H1 (cell line): ENCODE measurements around the gene RPS26. TPM values are rescaled to one million over a fixed set of nuclear protein-coding genes. Genes with fewer than 3 reads are reported as not detected.

ENCODE experiments used
- CTCF ChIA-PET: fragments of 300-600 bp; sonication (Branson Sonifier 250); formaldehyde crosslinking; loops from one replicate; lab custom pipeline; 2021; ENCODE audit not compliant: partially characterized antibody; lab: Charles Lee
- POLR2A ChIA-PET: fragments of 300-600 bp; sonication (Branson Sonifier 250); formaldehyde crosslinking; loops from one replicate; lab custom pipeline; 2021; ENCODE audit warnings: inconsistent platforms; ENCODE audit not compliant: partially characterized antibody; lab: Charles Lee
- DNase-seq, 2 experiments: peaks; one replicate each; pipeline versions ENCODE4 v3.0.0 to v3.0.0-alpha.2; 2010 to 2022; ENCODE audit warnings: low spot score in 2 of 2, low read depth in 1 of 2, mixed read lengths in 1 of 2
- FAIRE-seq: peaks from 2 replicates; lab custom pipeline; 2011; peaks lifted over from hg19 to GRCh38; lab: Jason Lieb, UNC
- H2AFZ ChIP-seq: 2 replicates; pipeline ENCODE4 v1.8.1; 2012; ENCODE audit warnings: low read length, inconsistent platforms
- H2AK5ac ChIP-seq: 2 replicates; pipeline ENCODE4 v1.6.1; 2013; ENCODE audit warnings: low read depth, low read length
- H2BK120ac ChIP-seq: replicated peaks from 2 replicates; pipeline ENCODE3; 2013; ENCODE audit warnings: low read depth, low read length, inconsistent platforms
- H2BK12ac ChIP-seq: 2 replicates; pipeline ENCODE4 v1.6.1; 2013; ENCODE audit warnings: low read depth, low read length
- H2BK15ac ChIP-seq: 2 replicates; pipeline ENCODE4 v1.6.1; 2013; ENCODE audit warnings: low read length
- H2BK20ac ChIP-seq: 2 replicates; pipeline ENCODE4 v1.6.1; 2013; ENCODE audit warnings: low read length
- H2BK5ac ChIP-seq: 2 replicates; pipeline ENCODE4 v1.6.1; 2013; ENCODE audit warnings: low read depth, low read length
- H3K14ac ChIP-seq: 2 replicates; pipeline ENCODE4 v1.6.1; 2013; ENCODE audit warnings: inconsistent platforms; ENCODE audit not compliant: insufficient read length
- H3K18ac ChIP-seq: 2 replicates; pipeline ENCODE4 v1.6.1; 2013; ENCODE audit warnings: low read length; ENCODE audit errors: extremely low read depth
- H3K23ac ChIP-seq: 2 replicates; pipeline ENCODE4 v1.6.1; 2013; ENCODE audit warnings: inconsistent platforms; ENCODE audit not compliant: insufficient read length
- H3K23me2 ChIP-seq: 2 replicates; pipeline ENCODE4 v1.6.1; 2013; ENCODE audit warnings: low read depth, low read length
- H3K27ac ChIP-seq: 2 replicates; pipeline ENCODE4 v1.6.1; 2011; ENCODE audit warnings: low read depth, low read length, inconsistent platforms
- H3K27me3 ChIP-seq, 4 experiments: replicated peaks in 1 of 4; 1 replicate in 1 of 4; 2 replicates in 3 of 4; pipeline versions ENCODE4 v1.6.1 to v1.8.1; 2011 to 2013; ENCODE audit warnings: low read length in 3 of 4, mild to moderate bottlenecking in 3 of 4, inconsistent platforms in 2 of 4, mixed read lengths in 2 of 4, moderate library complexity in 1 of 4; ENCODE audit not compliant: control insufficient read depth in 3 of 4, insufficient read depth in 3 of 4; ENCODE audit errors: extremely low read depth in 1 of 4
- H3K36me3 ChIP-seq, 4 experiments: 2 replicates each; pipeline versions ENCODE4 v1.6.1 to v1.8.1; 2011 to 2013; ENCODE audit warnings: mild to moderate bottlenecking in 4 of 4, low read length in 3 of 4, moderate library complexity in 2 of 4, control low read depth in 1 of 4, inconsistent platforms in 1 of 4; ENCODE audit not compliant: insufficient read depth in 4 of 4, control insufficient read depth in 2 of 4
- H3K4ac ChIP-seq: replicated peaks from 2 replicates; pipeline ENCODE3; 2013; ENCODE audit warnings: low read length, low read depth, mixed read lengths, inconsistent platforms; ENCODE audit not compliant: insufficient read length
- H3K4me1 ChIP-seq, 4 experiments: replicated peaks in 1 of 4; 1 replicate in 1 of 4; 2 replicates in 3 of 4; pipeline versions ENCODE4 v1.6.1 to v1.8.1; 2011 to 2013; ENCODE audit warnings: low read length in 3 of 4, inconsistent platforms in 2 of 4, mixed read lengths in 1 of 4; ENCODE audit not compliant: insufficient read depth in 4 of 4, control insufficient read depth in 3 of 4
- H3K4me2 ChIP-seq, 2 experiments: 2 replicates each; pipeline versions ENCODE4 v1.6.1 to v1.8.1; 2011 to 2013; ENCODE audit warnings: low read depth in 2 of 2, low read length in 2 of 2, control low read depth in 1 of 2, inconsistent platforms in 1 of 2, mild to moderate bottlenecking in 1 of 2; ENCODE audit not compliant: insufficient read depth in 1 of 2
- H3K4me3 ChIP-seq, 4 experiments: fragments of 200-600, 300-600 bp in 1 of 4; sonication (generic), shearing (Covaris generic), sonication (Bioruptor Twin) in 1 of 4; 2 replicates each; pipeline versions ENCODE4 v1.5.1 to v1.8.1; 2011 to 2016; ENCODE audit warnings: low read length in 4 of 4, low read depth in 3 of 4, control low read depth in 2 of 4, inconsistent platforms in 2 of 4, mild to moderate bottlenecking in 2 of 4, mixed read lengths in 1 of 4, moderate library complexity in 1 of 4; ENCODE audit not compliant: insufficient read depth in 2 of 4; ENCODE audit errors: extremely low read depth in 1 of 4
- H3K56ac ChIP-seq: replicated peaks from 2 replicates; pipeline ENCODE3; 2013; ENCODE audit warnings: low read depth, mild to moderate bottlenecking, mixed read lengths, low read length, inconsistent platforms; ENCODE audit not compliant: insufficient read length
- H3K79me1 ChIP-seq: 2 replicates; pipeline ENCODE4 v1.6.1; 2013; ENCODE audit warnings: low read depth, low read length, control low read depth
- H3K79me2 ChIP-seq, 2 experiments: 2 replicates each; pipeline versions ENCODE4 v1.6.1 to v1.8.1; 2012 to 2013; ENCODE audit warnings: low read length in 2 of 2, mild to moderate bottlenecking in 2 of 2, inconsistent platforms in 1 of 2; ENCODE audit not compliant: insufficient read depth in 2 of 2, control insufficient read depth in 1 of 2
- H3K9ac ChIP-seq, 4 experiments: replicated peaks in 1 of 4; 1 replicate in 1 of 4; 2 replicates in 3 of 4; pipeline versions ENCODE4 v1.6.1 to v1.8.1; 2011 to 2013; ENCODE audit warnings: low read depth in 3 of 4, low read length in 3 of 4, control low read depth in 2 of 4, mild to moderate bottlenecking in 2 of 4, moderate library complexity in 2 of 4, inconsistent platforms in 1 of 4; ENCODE audit errors: extremely low read depth in 1 of 4
- H3K9me3 ChIP-seq, 2 experiments: 2 replicates each; pipeline versions ENCODE4 v1.6.1 to v1.8.1; 2012 to 2013; ENCODE audit warnings: mild to moderate bottlenecking in 2 of 2, moderate library complexity in 2 of 2, control low read depth in 1 of 2, inconsistent platforms in 1 of 2, low read depth in 1 of 2, low read length in 1 of 2, mixed read lengths in 1 of 2; ENCODE audit not compliant: insufficient read depth in 2 of 2
- H4K20me1 ChIP-seq, 2 experiments: replicated peaks in 1 of 2; 2 replicates each; pipeline versions ENCODE3 to v1.8.1; 2011 to 2013; ENCODE audit warnings: inconsistent platforms in 2 of 2, low read length in 2 of 2, mild to moderate bottlenecking in 1 of 2; ENCODE audit not compliant: insufficient read depth in 2 of 2, control insufficient read depth in 1 of 2
- H4K5ac ChIP-seq: 2 replicates; pipeline ENCODE4 v1.6.1; 2013; ENCODE audit warnings: low read length, low read depth, mixed read lengths, inconsistent platforms; ENCODE audit not compliant: insufficient read length
- H4K8ac ChIP-seq: 2 replicates; pipeline ENCODE4 v1.8.0; 2013; ENCODE audit warnings: mild to moderate bottlenecking, moderate library complexity, low read length, inconsistent platforms; ENCODE audit not compliant: insufficient read depth; ENCODE audit errors: extremely low read depth
- H4K91ac ChIP-seq: replicated peaks from 2 replicates; pipeline ENCODE3; 2013; ENCODE audit warnings: low read length, mixed read lengths, inconsistent platforms; ENCODE audit not compliant: insufficient read length
- ASH2L ChIP-seq: fragments of 200-600, 300-600 bp; sonication (generic); IDR thresholded peaks from one replicate; pipeline ENCODE4 v1.7.1; 2017; ENCODE audit warnings: low read length
- CHD1 ChIP-seq: IDR thresholded peaks from 2 replicates; pipeline ENCODE4 v1.6.1; 2012; ENCODE audit warnings: low read depth, low read length, improper control_type of control experiment
- POLR2AphosphoS5 ChIP-seq: IDR thresholded peaks from 2 replicates; pipeline ENCODE4 v1.6.1; 2011; ENCODE audit warnings: low read depth, low read length
- POU5F1 ChIP-seq: IDR thresholded peaks from 2 replicates; pipeline ENCODE4 v1.6.1; 2011; ENCODE audit warnings: low read depth, mild to moderate bottlenecking, low read length, moderate library complexity
- SIRT6 ChIP-seq: IDR thresholded peaks from one replicate; pipeline ENCODE4 v1.7.1; 2012; ENCODE audit warnings: low read length, inconsistent platforms
- SIX5 ChIP-seq: IDR thresholded peaks from 2 replicates; pipeline ENCODE4 v1.6.1; 2011; ENCODE audit warnings: mild to moderate bottlenecking, low read depth, low read length
- SP4 ChIP-seq: IDR thresholded peaks from 2 replicates; pipeline ENCODE4 v1.6.1; 2012; ENCODE audit warnings: low read length, inconsistent platforms
- TAF1 ChIP-seq: IDR thresholded peaks from 2 replicates; pipeline ENCODE4 v1.6.1; 2011; ENCODE audit warnings: mild to moderate bottlenecking, low read depth, low read length
- TAF7 ChIP-seq: optimal IDR thresholded peaks from 2 replicates; pipeline ENCODE3; 2011; ENCODE audit warnings: low read depth, mild to moderate bottlenecking, inconsistent platforms, low read length, moderate library complexity, borderline replicate concordance
- WGBS, 2 experiments: shearing (Covaris generic) in 1 of 2; methylation state at CpG; one replicate each; pipeline versions ENCODE4 v1.1.6 to v1.1.7; 2013 to 2015; ENCODE audit warnings: low lambda C conversion rate in 2 of 2, mixed read lengths in 2 of 2, inconsistent platforms in 1 of 2, low coverage in 1 of 2, missing lambda C conversion rate in 1 of 2; ENCODE audit not compliant: insufficient replicate concordance in 2 of 2, insufficient coverage in 1 of 2, insufficient read length in 1 of 2; ENCODE audit errors: extremely low coverage in 1 of 2, missing lambda C conversion rate in 1 of 2; 5-methylcytosine and 5-hydroxymethylcytosine counted together
- polyA plus RNA-seq, 7 experiments: library from polyadenylated mRNA; depleted of rRNA in 3 of 7; stranded (reverse) in 5 of 7; unstranded in 2 of 7; fragments of >200 nt in 5 of 7; fragments of 200-250 nt in 2 of 7; gene quantifications; 1 replicate in 5 of 7; 2 replicates in 1 of 7; 4 replicates in 1 of 7; pipeline versions ENCODE4 v1.2.1 to v1.2.3, GENCODE V29; 2011 to 2013; ENCODE audit warnings: missing spikeins in 2 of 7, mixed read lengths in 2 of 7
- total RNA-seq: library from RNA; stranded (reverse); fragmentation: NEBNext Ultra II Directional; extraction: Animal tissue kit (Norgen Biotek cat#: 25700); gene quantifications from 2 replicates; pipeline ENCODE4 v1.2.1, GENCODE V29; 2021
- TF ChIP-seq, protein P1 (sequence below): IDR thresholded peaks from 2 replicates; pipeline ENCODE4 v1.6.1; 2011; ENCODE audit warnings: low read depth, mild to moderate bottlenecking, low read length; ENCODE audit not compliant: insufficient read depth
- TF ChIP-seq, protein P2 (sequence below): IDR thresholded peaks from 2 replicates; pipeline ENCODE4 v1.6.1; 2011; ENCODE audit warnings: low read length, improper control_type of control experiment

Gene RPS26
- total and polyA plus RNA-seq, 2 of the 8 experiments (the other 6 are each of a cell fraction or from before 2014, with no cell fraction given), result 53.4 to 1,922 TPM

DNA sequence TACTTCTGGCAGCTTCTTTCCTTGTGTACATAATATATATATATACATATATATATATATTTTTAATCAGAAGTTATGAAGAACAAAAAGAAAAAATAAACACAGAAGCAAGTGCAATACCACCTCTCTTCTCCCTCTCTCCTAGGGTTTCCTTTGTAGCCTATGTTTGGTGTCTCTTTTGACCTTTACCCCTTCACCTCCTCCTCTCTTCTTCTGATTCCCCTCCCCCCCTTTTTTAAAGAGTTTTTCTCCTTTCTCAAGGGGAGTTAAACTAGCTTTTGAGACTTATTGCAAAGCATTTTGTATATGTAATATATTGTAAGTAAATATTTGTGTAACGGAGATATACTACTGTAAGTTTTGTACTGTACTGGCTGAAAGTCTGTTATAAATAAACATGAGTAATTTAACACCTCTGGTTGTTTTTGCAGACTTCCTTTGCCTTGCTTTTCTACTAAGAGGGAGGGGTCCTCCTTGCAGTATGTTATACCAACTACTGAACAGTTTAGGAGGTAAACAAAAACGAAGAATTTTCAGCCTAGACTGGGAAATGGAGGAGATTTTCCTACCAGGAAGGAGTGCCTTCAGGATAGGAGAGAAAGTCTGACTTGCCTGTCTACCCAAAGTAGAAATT, 3.6 kb upstream of the RPS26 start:
- no peak overlapping the region for H3K27ac ChIP-seq
- CTCF ChIA-PET, result interaction anchor here (0.6 to 5.1 kb wide), 4 partner anchors 8 to 1025 kb away, joined by 3 to 54 read pairs (median 4); partner anchors contain the start of gene SUOX
- no peak overlapping the region for H3K4me3 ChIP-seq

More for the DNA sequence above, 3.6 kb upstream of the RPS26 start:
- Histone ChIP-seq H3K36me3 (peaks cover 4 to 24% (median 14%) of the 10 kb centered on the region in 4 experiments; a peak in 5 of 8 replicates), H4K5ac (no peak overlapping the region), H3K23me2 (peaks cover 4% of the 10 kb centered on the region), H3K18ac (no peak overlapping the region), H3K79me1 (no peaks in the 10 kb centered on the region), H2AFZ (no peak overlapping the region), H4K91ac (no peak overlapping the region), H3K4ac (no peak overlapping the region), H3K9ac (no peak overlapping the region), H4K8ac (no peak overlapping the region), H2BK20ac (no peak overlapping the region), H4K20me1 (peaks cover 0 to 4% of the 10 kb centered on the region in 2 experiments), H3K27me3 (no peaks in the 10 kb centered on the region), H3K14ac (no peak overlapping the region), H3K23ac (no peak overlapping the region), H2BK15ac (no peak overlapping the region), H3K56ac (no peak overlapping the region), H3K79me2 (peaks cover 5 to 12% of the 10 kb centered on the region in 2 experiments), H2BK12ac (no peak overlapping the region), H3K4me1 (peaks cover 0 to 4% (median 2%) of the 10 kb centered on the region in 4 experiments; a peak in 4 of 7 replicates), H2BK5ac (no peak overlapping the region), H2BK120ac (no peak overlapping the region), H3K9me3 (no peaks in the 10 kb centered on the region; a peak in 1 of 4 replicates), H2AK5ac (no peak overlapping the region), H3K4me2 (no peak overlapping the region)
- POLR2A ChIA-PET, result interaction anchor here (0.8 to 5.2 kb wide), 6 partner anchors 8 to 79 kb away, joined by 3 to 46 read pairs (median 4); partner anchors contain the start of genes IKZF4 and ZC3H10
- TF ChIP-seq, protein P1, sequence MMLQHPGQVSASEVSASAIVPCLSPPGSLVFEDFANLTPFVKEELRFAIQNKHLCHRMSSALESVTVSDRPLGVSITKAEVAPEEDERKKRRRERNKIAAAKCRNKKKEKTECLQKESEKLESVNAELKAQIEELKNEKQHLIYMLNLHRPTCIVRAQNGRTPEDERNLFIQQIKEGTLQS, result no peak
- TF ChIP-seq TAF1, result no peak
- TF ChIP-seq, protein P2, sequence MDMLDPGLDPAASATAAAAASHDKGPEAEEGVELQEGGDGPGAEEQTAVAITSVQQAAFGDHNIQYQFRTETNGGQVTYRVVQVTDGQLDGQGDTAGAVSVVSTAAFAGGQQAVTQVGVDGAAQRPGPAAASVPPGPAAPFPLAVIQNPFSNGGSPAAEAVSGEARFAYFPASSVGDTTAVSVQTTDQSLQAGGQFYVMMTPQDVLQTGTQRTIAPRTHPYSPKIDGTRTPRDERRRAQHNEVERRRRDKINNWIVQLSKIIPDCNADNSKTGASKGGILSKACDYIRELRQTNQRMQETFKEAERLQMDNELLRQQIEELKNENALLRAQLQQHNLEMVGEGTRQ, result no peak
- no peak for TF ChIP-seq POLR2AphosphoS5
- TF ChIP-seq SP4, result no peak
- TF ChIP-seq CHD1, result no peak
- TF ChIP-seq POU5F1, result no peak
- TF ChIP-seq ASH2L, result no peak
- no peak for TF ChIP-seq TAF7
- no peak for TF ChIP-seq SIX5
- TF ChIP-seq SIRT6, result no peak
- WGBS, 2 experiments, result 81% methylated on average over 2 of the region's 2 CpGs; no CpG with 5 or more reads in 1 of the 2 experiments
- DNase-seq, result no peak
- FAIRE-seq, result no peak
